Vagina (tissue), 2 donors: Measurements from ENCODE around the gene FAM161A. TPM values are rescaled to one million over a fixed set of nuclear protein-coding genes. Genes with fewer than 3 reads are reported as not detected.

Source experiments
- DNase-seq, 2 donors: peaks; one replicate each; pipeline ENCODE4 v3.0.0-alpha.2; 2017; ENCODE audit errors: extremely low spot score in 2 of 2
- H3K27ac ChIP-seq: fragments of 200-600 bp; sonication (generic); one replicate; pipeline ENCODE4 v1.5.1; 2019
- H3K27me3 ChIP-seq: fragments of 200-600 bp; sonication (generic); one replicate; pipeline ENCODE4 v1.5.1; 2019
- H3K36me3 ChIP-seq, 2 donors: fragments of 200-600 bp; sonication (generic); one replicate each; pipeline ENCODE4 v1.5.1; 2017 to 2019
- H3K4me1 ChIP-seq: fragments of 200-600 bp; sonication (generic); one replicate; pipeline ENCODE4 v1.5.1; 2019
- H3K4me3 ChIP-seq, 2 donors: fragments of 200-600 bp; sonication (generic); 1 replicate in 1 of 2; 2 replicates in 1 of 2; pipeline ENCODE4 v1.5.1; 2016 to 2019
- H3K9me3 ChIP-seq: fragments of 200-600 bp; sonication (generic); one replicate; pipeline ENCODE4 v1.5.1; 2019
- CTCF ChIP-seq, 3 experiments: fragments of 450-650 bp in 2 of 3; fragments of 200-600 bp in 1 of 3; sonication (generic) in 1 of 3; IDR thresholded peaks; one replicate each; pipeline ENCODE4 v1.5.1; 2017 to 2019; ENCODE audit warnings: antibody characterized with exemption in 3 of 3, mild to moderate bottlenecking in 2 of 3, moderate library complexity in 2 of 3
- POLR2A ChIP-seq, 2 donors: fragments of 450-650 bp; IDR thresholded peaks; one replicate each; pipeline ENCODE4 v1.6.1; 2017; ENCODE audit warnings: antibody characterized with exemption in 2 of 2, mild to moderate bottlenecking in 2 of 2, moderate library complexity in 2 of 2
- POLR2AphosphoS5 ChIP-seq, 2 donors: sonication (generic); formaldehyde crosslinking; IDR thresholded peaks; one replicate each; pipeline ENCODE4 v1.9.0; 2017; ENCODE audit warnings: antibody characterized with exemption in 2 of 2, mild to moderate bottlenecking in 2 of 2, low read depth in 1 of 2; ENCODE audit not compliant: insufficient read depth in 1 of 2
- intact Hi-C: fragments of 100-400 bp; cut with DNase I; formaldehyde crosslinking; loops from one replicate; pipeline ENCODE4 v1.15.1; 2023
- total RNA-seq: library from RNA; depleted of rRNA; stranded (reverse); fragments of >200 nt; gene quantifications from one replicate; pipeline ENCODE4 v1.2.3, GENCODE V29; 2016

Gene FAM161A
- total RNA-seq, 1 donor from 2014 or later = 2.5 TPM

- H3K36me3 ChIP-seq = peaks cover 0 to 15% of the 10 kb centered on the region in 2 donors
- TF ChIP-seq POLR2A (IDR thresholded peaks at IDR 0.05) = no peak
- TF ChIP-seq POLR2AphosphoS5 (IDR thresholded peaks at IDR 0.05; ENCODE audit: insufficient read depth in 1 of 2, low read depth in 1 of 2) = no peak
- TF ChIP-seq CTCF (IDR thresholded peaks at IDR 0.05) = no peak
- intact Hi-C loops = no loop called here
- no peaks in the 10 kb centered on the region for H3K4me1 ChIP-seq
- no peak overlapping the region for H3K4me3 ChIP-seq
- H3K27ac ChIP-seq = no peak overlapping the region
- H3K9me3 ChIP-seq = no peaks in the 10 kb centered on the region
- no peaks in the 10 kb centered on the region for H3K27me3 ChIP-seq
- no peak for DNase-seq
These were observed 19.0 kb downstream of the FAM161A start for GRCh38 chr2:61834893-61835292.

DNA sequence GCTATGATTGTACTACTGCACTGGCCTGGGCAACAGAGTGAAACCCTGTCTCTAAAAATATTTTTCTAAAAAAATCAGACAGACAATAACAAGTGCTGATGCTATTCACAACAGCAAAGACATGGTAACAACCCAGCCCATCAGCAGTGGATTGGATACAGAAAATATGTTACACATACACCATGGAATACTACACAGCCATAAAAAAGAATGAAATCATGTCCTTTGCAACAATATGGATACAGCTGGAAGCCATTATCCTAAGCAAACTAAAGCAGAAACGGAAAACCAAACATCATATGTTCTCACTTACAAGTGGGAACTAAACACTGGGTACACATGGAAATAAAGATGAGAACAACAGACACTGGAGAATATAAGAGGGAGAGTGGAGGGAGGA, 19.9 kb downstream of the FAM161A start:
- intact Hi-C loops = no loop called here
- TF ChIP-seq CTCF (IDR thresholded peaks at IDR 0.05) = no peak
- TF ChIP-seq POLR2A (IDR thresholded peaks at IDR 0.05) = no peak
- TF ChIP-seq POLR2AphosphoS5 (IDR thresholded peaks at IDR 0.05; ENCODE audit: insufficient read depth in 1 of 2, low read depth in 1 of 2) = no peak
- Histone ChIP-seq H3K4me1 (no peaks in the 10 kb centered on the region), H3K27ac (no peak overlapping the region), H3K4me3 (no peak overlapping the region), H3K27me3 (no peaks in the 10 kb centered on the region), H3K9me3 (no peaks in the 10 kb centered on the region), H3K36me3 (peaks cover 0 to 9% of the 10 kb centered on the region in 2 donors)
- DNase-seq = no peak

DNA sequence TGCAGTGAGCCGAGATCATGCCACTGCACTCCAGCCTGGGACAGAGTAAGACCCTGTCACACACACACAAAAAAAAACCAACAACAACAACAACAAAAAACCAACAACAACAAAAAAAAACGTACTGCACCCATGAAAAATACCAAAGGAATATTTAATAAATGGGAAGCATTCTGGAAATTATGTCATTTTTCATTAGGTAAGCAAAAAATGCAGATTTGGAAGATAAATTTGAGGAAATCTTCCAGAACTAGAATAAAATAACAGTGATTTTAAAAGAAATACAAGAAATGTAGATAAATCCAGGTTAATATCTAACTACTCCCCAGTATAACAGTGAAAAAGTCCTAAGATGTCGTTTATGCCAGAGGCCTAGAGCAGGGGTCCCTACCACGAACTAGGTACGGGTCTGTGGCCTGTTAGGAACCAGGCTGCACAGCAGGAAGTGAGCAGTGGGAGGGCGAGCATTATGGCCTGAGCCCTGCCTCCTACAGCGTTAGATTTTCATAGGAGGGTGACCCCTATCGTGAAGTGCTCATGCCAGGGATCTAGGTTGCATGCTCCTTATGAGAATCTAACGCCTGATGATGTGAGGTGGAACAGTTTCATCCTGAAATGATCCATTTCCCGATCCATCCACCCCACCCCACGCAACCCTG, 21.5 kb downstream of the FAM161A start:
- H3K27ac ChIP-seq = no peak overlapping the region

GRCh38 chr2:61822255-61822654, 31.6 kb downstream of the FAM161A start:
- Histone ChIP-seq H3K4me3 (no peak overlapping the region), H3K4me1 (no peaks in the 10 kb centered on the region), H3K36me3 (no peaks in the 10 kb centered on the region), H3K27ac (no peak overlapping the region), H3K9me3 (no peaks in the 10 kb centered on the region), H3K27me3 (no peaks in the 10 kb centered on the region)
- no peak for DNase-seq
- intact Hi-C loops = no loop called here
- TF ChIP-seq POLR2AphosphoS5 (IDR thresholded peaks at IDR 0.05; ENCODE audit: insufficient read depth in 1 of 2, low read depth in 1 of 2) (no peak), CTCF (IDR thresholded peaks at IDR 0.05) (no peak), POLR2A (IDR thresholded peaks at IDR 0.05) (no peak)

More for the DNA sequence above, 21.5 kb downstream of the FAM161A start:
- no peak for DNase-seq
- Histone ChIP-seq H3K4me1 (no peaks in the 10 kb centered on the region), H3K4me3 (no peak overlapping the region), H3K27me3 (no peaks in the 10 kb centered on the region), H3K36me3 (peaks cover 0 to 9% of the 10 kb centered on the region in 2 donors), H3K9me3 (no peaks in the 10 kb centered on the region)
- intact Hi-C loops = no loop called here
- TF ChIP-seq CTCF (IDR thresholded peaks at IDR 0.05) (no peak), POLR2A (IDR thresholded peaks at IDR 0.05) (no peak), POLR2AphosphoS5 (IDR thresholded peaks at IDR 0.05; ENCODE audit: insufficient read depth in 1 of 2, low read depth in 1 of 2) (no peak)
